SU-DHL-6 (cell line): Measurements from ENCODE around the gene SPOCK1.

ENCODE experiments used
- H2AFZ ChIP-seq: fragments of 200-600 bp; sonication (generic); 2 replicates; pipeline ENCODE4 v1.6.1; 2014; ENCODE audit warnings: low read depth, mild to moderate bottlenecking, moderate library complexity, mixed read lengths, antibody characterized with exemption, low read length; ENCODE audit not compliant: severe bottlenecking
- H3F3A ChIP-seq: fragments of 200-600 bp; shearing (Covaris generic); 2 replicates; pipeline ENCODE4 v1.6.0; 2016; ENCODE audit warnings: antibody characterized with exemption, mild to moderate bottlenecking; ENCODE audit not compliant: insufficient read depth
- H3K27ac ChIP-seq: fragments of 200-600 bp; sonication (generic); 2 replicates; pipeline ENCODE4 v1.5.1; 2016; ENCODE audit warnings: low read depth, mild to moderate bottlenecking, low read length, moderate library complexity, mixed read lengths
- H3K27me3 ChIP-seq: fragments of 200-600 bp; sonication (generic), shearing (Covaris generic); 2 replicates; pipeline ENCODE4 v1.6.0; 2014; ENCODE audit warnings: mild to moderate bottlenecking, low read length
- H3K36me3 ChIP-seq: fragments of 200-600 bp; sonication (generic); 2 replicates; pipeline ENCODE4 v1.6.1; 2014; ENCODE audit warnings: mild to moderate bottlenecking, low read length, mixed read lengths
- H3K4me2 ChIP-seq: fragments of 300-600, 200-600 bp; shearing (Covaris generic), sonication (generic); 2 replicates; pipeline ENCODE4 v1.6.0; 2014; ENCODE audit warnings: low read length, low read depth, mild to moderate bottlenecking; ENCODE audit not compliant: poor library complexity, severe bottlenecking
- H3K4me3 ChIP-seq: fragments of 200-600 bp; sonication (generic); 2 replicates; pipeline ENCODE4 v1.5.1; 2014; ENCODE audit warnings: antibody characterized with exemption, low read length, mild to moderate bottlenecking, mixed read lengths; ENCODE audit not compliant: insufficient read depth, poor library complexity, severe bottlenecking
- H3K79me2 ChIP-seq: fragments of 200-600 bp; sonication (generic); 2 replicates; pipeline ENCODE4 v1.6.1; 2014; ENCODE audit warnings: mild to moderate bottlenecking, low read length, moderate library complexity; ENCODE audit not compliant: insufficient read depth
- H3K9ac ChIP-seq: fragments of 200-600 bp; sonication (generic); 2 replicates; pipeline ENCODE4 v1.7.0; 2014; ENCODE audit warnings: mild to moderate bottlenecking, low read length
- H3K9me2 ChIP-seq: fragments of 200-600 bp; sonication (generic); replicated peaks from 2 replicates; pipeline ENCODE4 v1.6.1; 2014; ENCODE audit warnings: low read length; ENCODE audit not compliant: insufficient read depth
- H3K9me3 ChIP-seq: fragments of 200-600 bp; sonication (generic); 2 replicates; pipeline ENCODE4 v1.6.1; 2014; ENCODE audit warnings: low read length, mixed read lengths; ENCODE audit not compliant: insufficient read depth
- H4K20me1 ChIP-seq: fragments of 200-600 bp; sonication (generic); 2 replicates; pipeline ENCODE4 v1.6.1; 2014; ENCODE audit warnings: low read depth, mild to moderate bottlenecking, antibody characterized with exemption, low read length, moderate library complexity, mixed read lengths
- CTCF ChIP-seq: fragments of 200-600 bp; sonication (generic); IDR thresholded peaks from one replicate; pipeline ENCODE4 v1.5.1; 2017; ENCODE audit warnings: antibody characterized with exemption, mild to moderate bottlenecking, low read length, moderate library complexity; ENCODE audit not compliant: insufficient read depth, poor library complexity, severe bottlenecking
- EZH2phosphoT487 ChIP-seq: fragments of 200-600 bp; sonication (generic), shearing (Covaris generic); conservative IDR thresholded peaks from 2 replicates; pipeline ENCODE4 v1.6.1; 2018; ENCODE audit warnings: mild to moderate bottlenecking, antibody characterized with exemption, low read length, moderate library complexity, mixed read lengths

The SPOCK1 gene

DNA sequence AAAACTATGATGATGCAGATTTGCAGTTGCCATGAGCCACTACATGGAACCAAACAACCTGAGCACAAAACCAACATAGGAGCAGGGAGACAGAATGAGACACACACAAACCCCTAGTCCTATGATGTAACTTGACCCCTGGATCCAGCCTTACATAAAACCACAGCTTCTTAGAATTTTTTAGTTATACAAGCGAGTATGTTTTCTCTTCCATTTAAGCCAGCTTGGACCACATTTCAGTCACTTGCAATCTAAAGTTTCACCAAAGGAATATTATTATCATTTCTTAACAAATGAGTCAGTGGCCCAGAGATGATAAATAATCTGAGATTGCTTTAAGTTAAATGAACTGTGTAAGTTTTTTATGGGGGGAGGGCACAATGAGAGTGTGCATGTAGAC, 6.8 kb downstream of the SPOCK1 start:
- no peak overlapping the region for H3K9ac ChIP-seq
- no peaks in the 10 kb centered on the region for H3K9me2 ChIP-seq

GRCh38 chr5:137491121-137491520, 8.0 kb downstream of the SPOCK1 start:
- Histone ChIP-seq H3K4me3 (no peak overlapping the region), H3K9ac (no peak overlapping the region), H3K79me2 (no peaks in the 10 kb centered on the region), H3K27me3 (no peaks in the 10 kb centered on the region), H3K4me2 (no peak overlapping the region), H3F3A (no peaks in the 10 kb centered on the region), H3K9me2 (no peaks in the 10 kb centered on the region), H4K20me1 (no peaks in the 10 kb centered on the region), H3K9me3 (no peaks in the 10 kb centered on the region), H3K27ac (no peak overlapping the region), H3K36me3 (no peaks in the 10 kb centered on the region), H2AFZ (no peak overlapping the region)
- TF ChIP-seq CTCF (no peak), EZH2phosphoT487 (no peak)

More for the DNA sequence above, 6.8 kb downstream of the SPOCK1 start:
- TF ChIP-seq EZH2phosphoT487 (no peak), CTCF (no peak)
- Histone ChIP-seq H3F3A (no peaks in the 10 kb centered on the region), H3K4me3 (no peak overlapping the region), H3K36me3 (no peaks in the 10 kb centered on the region), H3K9me3 (no peaks in the 10 kb centered on the region), H3K27ac (no peak overlapping the region), H2AFZ (no peak overlapping the region), H4K20me1 (no peaks in the 10 kb centered on the region), H3K79me2 (no peaks in the 10 kb centered on the region), H3K4me2 (no peak overlapping the region), H3K27me3 (no peaks in the 10 kb centered on the region)

- TF ChIP-seq CTCF (no peak), EZH2phosphoT487 (no peak)
- Histone ChIP-seq H3K4me2 (no peak overlapping the region), H3K9me2 (no peaks in the 10 kb centered on the region), H3K36me3 (no peaks in the 10 kb centered on the region), H2AFZ (no peak overlapping the region), H3K9me3 (no peaks in the 10 kb centered on the region), H3K27ac (no peak overlapping the region), H4K20me1 (no peaks in the 10 kb centered on the region), H3F3A (no peaks in the 10 kb centered on the region), H3K9ac (no peak overlapping the region), H3K27me3 (no peaks in the 10 kb centered on the region), H3K4me3 (no peak overlapping the region), H3K79me2 (no peaks in the 10 kb centered on the region)
Measured at GRCh38 chr5:137490591-137490990, 8.5 kb downstream of the SPOCK1 start.

GRCh38 chr5:137488974-137489373, 10.2 kb downstream of the SPOCK1 start:
- H3K4me3 ChIP-seq, result no peak overlapping the region
- no peaks in the 10 kb centered on the region for H3K9me2 ChIP-seq
- no peak overlapping the region for H3K27ac ChIP-seq
- TF ChIP-seq CTCF, result no peak
- no peak for TF ChIP-seq EZH2phosphoT487
- H3K4me2 ChIP-seq, result no peak overlapping the region
- no peaks in the 10 kb centered on the region for H3K79me2 ChIP-seq
- H3K36me3 ChIP-seq, result no peaks in the 10 kb centered on the region
- H3K9me3 ChIP-seq, result no peaks in the 10 kb centered on the region
- no peak overlapping the region for H2AFZ ChIP-seq
- no peak overlapping the region for H3K9ac ChIP-seq
- H3F3A ChIP-seq, result no peaks in the 10 kb centered on the region
- H3K27me3 ChIP-seq, result no peaks in the 10 kb centered on the region
- no peaks in the 10 kb centered on the region for H4K20me1 ChIP-seq
